Fibroblast of lung (primary cell): ENCODE data around the gene IKZF3. TPM values are rescaled to one million over a fixed set of nuclear protein-coding genes. Genes with fewer than 3 reads are reported as not detected.

Source experiments
- DNase-seq, 2 donors: peaks; one replicate each; pipeline versions ENCODE4 v3.0.0 to v3.0.0-alpha.2; 2010; ENCODE audit warnings: low read depth in 2 of 2
- H2AFZ ChIP-seq: 2 replicates; pipeline ENCODE4 v1.5.1; 2012; ENCODE audit warnings: low read length, control low read depth, inconsistent platforms
- H3K27ac ChIP-seq: 2 replicates; pipeline ENCODE4 v1.5.1; 2011; ENCODE audit warnings: low read length, control low read depth; ENCODE audit not compliant: insufficient read depth
- H3K27me3 ChIP-seq: 2 replicates; pipeline ENCODE4 v1.5.1; 2011; ENCODE audit warnings: mild to moderate bottlenecking, low read length; ENCODE audit not compliant: control insufficient read depth, insufficient read depth
- H3K36me3 ChIP-seq: 2 replicates; pipeline ENCODE4 v1.5.1; 2011; ENCODE audit warnings: low read length; ENCODE audit not compliant: control insufficient read depth, insufficient read depth
- H3K4me1 ChIP-seq: 2 replicates; pipeline ENCODE4 v1.5.1; 2011; ENCODE audit warnings: low read length; ENCODE audit not compliant: control insufficient read depth, insufficient read depth; ENCODE audit errors: extremely low read depth
- H3K4me2 ChIP-seq: 2 replicates; pipeline ENCODE4 v1.5.1; 2011; ENCODE audit warnings: low read length, control low read depth; ENCODE audit not compliant: insufficient read depth; ENCODE audit errors: extremely low read depth
- H3K4me3 ChIP-seq, 4 experiments: fragments of 200-600 bp in 1 of 4; sonication (generic) in 1 of 4; replicated peaks in 1 of 4; 2 replicates each; pipeline ENCODE4 v1.5.1; 2011 to 2016; ENCODE audit warnings: low read length in 4 of 4, low read depth in 3 of 4, mild to moderate bottlenecking in 3 of 4, control low read depth in 2 of 4, inconsistent platforms in 1 of 4, mixed read lengths in 1 of 4; ENCODE audit not compliant: insufficient read depth in 1 of 4; ENCODE audit errors: control extremely low read depth in 1 of 4
- H3K79me2 ChIP-seq: 2 replicates; pipeline ENCODE4 v1.5.1; 2012; ENCODE audit warnings: mild to moderate bottlenecking, low read length, inconsistent platforms; ENCODE audit not compliant: control insufficient read depth, insufficient read depth
- H3K9ac ChIP-seq: 2 replicates; pipeline ENCODE4 v1.5.1; 2011; ENCODE audit warnings: mild to moderate bottlenecking, low read length, control low read depth; ENCODE audit not compliant: insufficient read depth
- H3K9me3 ChIP-seq: 2 replicates; pipeline ENCODE4 v1.5.1; 2012; ENCODE audit warnings: low read depth, low read length; ENCODE audit not compliant: control insufficient read depth, insufficient read depth
- H4K20me1 ChIP-seq: 2 replicates; pipeline ENCODE4 v1.5.1; 2011; ENCODE audit warnings: low read length; ENCODE audit not compliant: control insufficient read depth, insufficient read depth; ENCODE audit errors: extremely low read depth
- EZH2 ChIP-seq: IDR thresholded peaks from 2 replicates; pipeline ENCODE4 v1.5.1; 2012; ENCODE audit warnings: low read length, control low read depth, mild to moderate bottlenecking; ENCODE audit errors: missing control alignments
- polyA plus RNA-seq, 2 donors: library from polyadenylated mRNA; depleted of rRNA in 1 of 2; stranded (reverse) in 1 of 2; unstranded in 1 of 2; fragments of >200 nt; gene quantifications; 2 replicates each; pipeline ENCODE4 v1.2.1, GENCODE V29; 2011 to 2012; ENCODE audit warnings: missing spikeins in 1 of 2
- total RNA-seq: library from RNA; depleted of rRNA; stranded (reverse); fragments of >200 nt; gene quantifications from 2 replicates; pipeline ENCODE4 v1.2.1, GENCODE V29; 2014
- TF ChIP-seq, protein P1 (sequence below), 2 donors: IDR thresholded peaks in 1 of 2; conservative IDR thresholded peaks in 1 of 2; 1 replicate in 1 of 2; 2 replicates in 1 of 2; pipeline ENCODE4 v1.5.1; 2011 to 2012; ENCODE audit warnings: low read length in 2 of 2, control low read depth in 1 of 2, inconsistent platforms in 1 of 2, low read depth in 1 of 2, mild to moderate bottlenecking in 1 of 2

Gene IKZF3
- total and polyA plus RNA-seq, 2 donors (not counting 1 experiment from before 2014, with no cell fraction given) = not detected

DNA sequence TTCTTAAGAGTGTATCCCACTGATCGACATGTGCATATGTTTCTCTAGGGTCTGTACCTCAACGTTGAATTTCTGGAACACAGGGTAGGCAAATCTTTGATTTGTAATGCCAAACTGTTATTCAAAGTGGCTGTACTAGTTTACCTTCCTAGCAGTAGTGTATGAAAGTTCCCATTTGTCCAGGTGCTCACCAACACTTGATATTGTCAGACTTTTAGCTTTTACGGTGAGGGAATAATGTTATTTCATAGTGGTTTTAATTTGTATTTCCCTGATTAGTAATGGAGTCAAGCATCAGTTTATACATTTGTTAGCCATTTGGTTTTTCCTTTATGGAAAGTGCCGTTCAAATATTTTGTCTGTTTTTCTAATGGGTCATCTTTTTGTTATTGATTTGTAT, 34.0 kb upstream of the IKZF3 start:
- Histone ChIP-seq H3K9me3 (no peaks in the 10 kb centered on the region), H3K4me3 (no peak overlapping the region), H3K27me3 (peaks cover 1% of the 10 kb centered on the region), H3K79me2 (no peaks in the 10 kb centered on the region), H3K9ac (no peak overlapping the region), H3K36me3 (no peaks in the 10 kb centered on the region), H3K27ac (no peak overlapping the region), H4K20me1 (no peaks in the 10 kb centered on the region), H3K4me2 (no peak overlapping the region), H2AFZ (no peak overlapping the region), H3K4me1 (no peaks in the 10 kb centered on the region)
- DNase-seq = no peak
- TF ChIP-seq, protein P1, sequence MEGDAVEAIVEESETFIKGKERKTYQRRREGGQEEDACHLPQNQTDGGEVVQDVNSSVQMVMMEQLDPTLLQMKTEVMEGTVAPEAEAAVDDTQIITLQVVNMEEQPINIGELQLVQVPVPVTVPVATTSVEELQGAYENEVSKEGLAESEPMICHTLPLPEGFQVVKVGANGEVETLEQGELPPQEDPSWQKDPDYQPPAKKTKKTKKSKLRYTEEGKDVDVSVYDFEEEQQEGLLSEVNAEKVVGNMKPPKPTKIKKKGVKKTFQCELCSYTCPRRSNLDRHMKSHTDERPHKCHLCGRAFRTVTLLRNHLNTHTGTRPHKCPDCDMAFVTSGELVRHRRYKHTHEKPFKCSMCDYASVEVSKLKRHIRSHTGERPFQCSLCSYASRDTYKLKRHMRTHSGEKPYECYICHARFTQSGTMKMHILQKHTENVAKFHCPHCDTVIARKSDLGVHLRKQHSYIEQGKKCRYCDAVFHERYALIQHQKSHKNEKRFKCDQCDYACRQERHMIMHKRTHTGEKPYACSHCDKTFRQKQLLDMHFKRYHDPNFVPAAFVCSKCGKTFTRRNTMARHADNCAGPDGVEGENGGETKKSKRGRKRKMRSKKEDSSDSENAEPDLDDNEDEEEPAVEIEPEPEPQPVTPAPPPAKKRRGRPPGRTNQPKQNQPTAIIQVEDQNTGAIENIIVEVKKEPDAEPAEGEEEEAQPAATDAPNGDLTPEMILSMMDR (conservative IDR thresholded peaks at IDR 0.05 in 1 of 2, IDR thresholded peaks at IDR 0.05 in 1 of 2; ENCODE audit: low read depth in 1 of 2, low read length in 2 of 2) = no peak
- no peak for TF ChIP-seq EZH2

DNA sequence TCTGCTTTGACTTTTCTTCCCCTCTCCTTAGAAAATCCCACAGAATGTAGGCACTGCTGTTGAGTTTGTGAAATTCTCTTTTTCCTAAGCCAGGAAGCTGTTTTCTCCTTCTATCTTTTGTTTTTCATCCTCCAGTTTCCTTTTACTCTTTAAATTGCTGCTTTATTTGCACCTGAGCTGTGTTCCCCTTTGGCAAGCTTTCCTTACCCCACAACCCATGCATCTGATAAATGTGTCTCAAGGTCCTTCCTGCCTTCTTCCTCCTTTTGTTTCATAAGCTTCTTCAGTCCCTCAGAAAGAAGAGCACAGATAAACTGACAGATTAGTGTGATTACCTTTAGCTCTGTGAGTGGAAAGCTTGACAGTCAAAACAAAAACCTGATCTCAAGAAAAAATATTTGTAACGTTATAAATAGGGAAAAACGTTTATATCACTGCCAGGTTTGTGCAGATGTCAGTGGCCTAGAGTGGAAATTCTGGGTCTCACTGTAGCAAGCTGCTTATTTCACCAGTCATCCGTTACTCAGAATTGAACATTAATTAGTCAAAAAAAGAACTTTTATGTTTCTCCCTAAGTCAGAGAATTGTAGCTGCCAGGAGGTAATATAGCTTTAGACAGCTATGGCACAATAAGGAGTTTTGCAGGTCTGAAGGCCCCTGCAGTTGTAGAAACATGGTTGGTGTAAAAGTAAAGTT, 30.7 kb upstream of the IKZF3 start:
- Histone ChIP-seq H3K9me3 (no peaks in the 10 kb centered on the region), H3K9ac (no peak overlapping the region)

DNA sequence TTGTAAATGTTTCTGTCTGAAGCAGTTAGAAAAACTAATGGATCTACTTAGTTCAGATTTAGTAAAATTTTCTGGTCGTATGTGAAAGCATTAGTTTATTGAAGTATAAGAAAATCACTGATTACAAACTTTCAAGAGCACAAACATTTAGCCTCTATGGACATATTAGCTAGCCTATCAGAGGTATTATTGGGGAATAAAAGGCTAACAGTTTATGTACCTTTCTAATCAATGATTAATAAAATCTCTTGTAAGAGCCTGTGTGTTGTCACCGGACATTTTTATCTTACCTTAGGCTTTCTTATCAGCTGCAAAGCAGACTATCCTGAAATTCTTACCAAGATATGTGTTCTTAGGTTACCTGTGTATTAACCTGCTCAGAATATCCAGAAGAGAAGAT, 25.1 kb upstream of the IKZF3 start:
- Histone ChIP-seq H3K4me1 (no peaks in the 10 kb centered on the region), H2AFZ (no peak overlapping the region), H4K20me1 (no peaks in the 10 kb centered on the region), H3K4me2 (no peak overlapping the region), H3K27me3 (peaks cover 12% of the 10 kb centered on the region), H3K9me3 (no peaks in the 10 kb centered on the region), H3K9ac (no peak overlapping the region), H3K36me3 (no peaks in the 10 kb centered on the region), H3K27ac (no peak overlapping the region), H3K4me3 (no peak overlapping the region), H3K79me2 (no peaks in the 10 kb centered on the region)
- no peak for TF ChIP-seq EZH2
- TF ChIP-seq, protein P1 (conservative IDR thresholded peaks at IDR 0.05 in 1 of 2, IDR thresholded peaks at IDR 0.05 in 1 of 2; ENCODE audit: low read depth in 1 of 2, low read length in 2 of 2) = no peak
- no peak for DNase-seq

More for the DNA sequence above, 30.7 kb upstream of the IKZF3 start:
- Histone ChIP-seq H3K4me1 (no peaks in the 10 kb centered on the region), H3K79me2 (no peaks in the 10 kb centered on the region), H4K20me1 (no peaks in the 10 kb centered on the region), H3K36me3 (no peaks in the 10 kb centered on the region), H3K4me3 (no peak overlapping the region), H2AFZ (no peak overlapping the region), H3K4me2 (no peak overlapping the region), H3K27ac (no peak overlapping the region), H3K27me3 (peaks cover 11% of the 10 kb centered on the region)
- TF ChIP-seq, protein P1 (conservative IDR thresholded peaks at IDR 0.05 in 1 of 2, IDR thresholded peaks at IDR 0.05 in 1 of 2; ENCODE audit: low read depth in 1 of 2, low read length in 2 of 2) = no peak
- TF ChIP-seq EZH2 = no peak
- DNase-seq = no peak
